SKM-1 (cell line): Measurements from ENCODE around the gene SP2.

Experiments used
- DNase-seq: peaks from one replicate; lab custom pipeline; 2025; ENCODE audit not compliant: unreplicated experiment; lab: John Stamatoyannopoulos, UW

The SP2 gene

GRCh38 chr17:47889734-47890529, 6.1 kb upstream of the SP2 start:
- DNase-seq, result peak; percentile 49

- no peak for DNase-seq
These were observed 4.4 kb upstream of the SP2 start for GRCh38 chr17:47891545-47892088.

- DNase-seq, result no peak
These were observed 1.3 kb upstream of the SP2 start for GRCh38 chr17:47894498-47895346.

GRCh38 chr17:47895347-47895855, 635 bp upstream of the SP2 start:
- DNase-seq, result no peak

- DNase-seq, result no peak
These were observed 845 bp downstream of the SP2 start for GRCh38 chr17:47896672-47897490.

- DNase-seq, result no peak
These were observed 1.5 kb downstream of the SP2 start for GRCh38 chr17:47897561-47897960.

- DNase-seq, result peak; percentile 51
These were observed 2.2 kb downstream of the SP2 start for GRCh38 chr17:47898241-47898640.

- DNase-seq, result no peak
These were observed 3.6 kb downstream of the SP2 start for GRCh38 chr17:47899643-47900042.

- no peak for DNase-seq
These were observed 5.4 kb downstream of the SP2 start for GRCh38 chr17:47901423-47901822.

- DNase-seq, result no peak
These were observed 6.2 kb downstream of the SP2 start for GRCh38 chr17:47902039-47902744.

GRCh38 chr17:47905221-47905733, 9.2 kb downstream of the SP2 start:
- no peak for DNase-seq

GRCh38 chr17:47906443-47906842, 10.4 kb downstream of the SP2 start:
- no peak for DNase-seq

GRCh38 chr17:47907932-47908562, 12.0 kb downstream of the SP2 start:
- DNase-seq, result peak; percentile 19

- no peak for DNase-seq
These were observed 17.0 kb downstream of the SP2 start for GRCh38 chr17:47913050-47913449.

GRCh38 chr17:47914306-47914948, 18.4 kb downstream of the SP2 start:
- DNase-seq, result no peak

GRCh38 chr17:47915776-47916398, 19.9 kb downstream of the SP2 start:
- DNase-seq, result no peak

GRCh38 chr17:47916489-47917208, 20.6 kb downstream of the SP2 start:
- no peak for DNase-seq

- DNase-seq, result no peak
These were observed 21.5 kb downstream of the SP2 start for GRCh38 chr17:47917581-47917980.
